Glutamatergic neuron (in vitro differentiated cells): Measurements from ENCODE around the gene SPOCD1. TPM values are rescaled to one million over a fixed set of nuclear protein-coding genes. Genes with fewer than 3 reads are reported as not detected.

Source experiments
- DNase-seq: peaks from one replicate; pipeline ENCODE4 v3.0.0; 2022
- H3K27ac Mint-ChIP-seq: one replicate; pipeline ENCODE4 v1.8.0; 2020; ENCODE audit warnings: mild to moderate bottlenecking, mixed read lengths, inconsistent platforms; ENCODE audit not compliant: unreplicated experiment
- H3K27me3 Mint-ChIP-seq: one replicate; pipeline ENCODE4 v1.8.0; 2020; ENCODE audit warnings: mild to moderate bottlenecking, moderate library complexity, mixed read lengths, inconsistent platforms; ENCODE audit not compliant: unreplicated experiment
- H3K36me3 Mint-ChIP-seq: one replicate; pipeline ENCODE4 v1.8.0; 2020; ENCODE audit warnings: mild to moderate bottlenecking, mixed read lengths, inconsistent platforms; ENCODE audit not compliant: unreplicated experiment
- H3K4me1 Mint-ChIP-seq: one replicate; pipeline ENCODE4 v1.8.0; 2020; ENCODE audit warnings: mild to moderate bottlenecking, low read depth, mixed read lengths, inconsistent platforms; ENCODE audit not compliant: unreplicated experiment
- H3K4me3 Mint-ChIP-seq: one replicate; pipeline ENCODE4 v1.8.0; 2020; ENCODE audit warnings: mild to moderate bottlenecking, mixed read lengths, inconsistent platforms; ENCODE audit not compliant: unreplicated experiment
- H3K9me3 Mint-ChIP-seq: one replicate; pipeline ENCODE4 v1.8.0; 2020; ENCODE audit warnings: mild to moderate bottlenecking, moderate library complexity, mixed read lengths, inconsistent platforms; ENCODE audit not compliant: unreplicated experiment
- total RNA-seq: library from RNA; stranded (reverse); fragmentation: NEBNext Ultra II Directional; extraction: Animal tissue kit (Norgen Biotek cat#: 25700); gene quantifications from one replicate; pipeline ENCODE4 v1.2.1, GENCODE V29; 2021; ENCODE audit not compliant: unreplicated experiment
- TF ChIP-seq, protein P1 (sequence below): fragments of 200-600 bp; sonication (generic); IDR thresholded peaks from one replicate; pipeline ENCODE4 v1.5.0; 2021; ENCODE audit not compliant: partially characterized antibody, unreplicated experiment

The SPOCD1 gene
- total RNA-seq, 1 donor from 2014 or later: 0.74 TPM

DNA sequence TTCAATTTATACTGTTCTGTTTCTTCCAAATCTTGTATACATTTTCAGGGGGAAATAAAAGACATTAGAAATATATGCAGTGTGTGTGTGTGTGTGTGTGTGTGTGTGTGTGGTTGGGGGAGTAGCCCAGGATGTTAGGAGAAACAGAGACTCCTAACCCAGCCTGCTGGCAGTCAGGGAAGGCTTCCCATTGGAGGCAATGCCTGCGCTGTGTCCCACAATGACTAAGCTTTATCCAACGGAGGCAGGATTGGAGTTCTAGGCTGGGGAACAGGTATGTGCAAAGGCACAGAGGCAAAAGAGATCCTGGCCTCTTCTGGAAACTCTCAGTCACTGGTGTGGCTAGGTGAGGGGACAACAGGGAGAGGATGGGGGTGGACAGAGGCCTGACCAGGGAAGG is 35.2 kb downstream of the SPOCD1 start:
- TF ChIP-seq, protein P1, sequence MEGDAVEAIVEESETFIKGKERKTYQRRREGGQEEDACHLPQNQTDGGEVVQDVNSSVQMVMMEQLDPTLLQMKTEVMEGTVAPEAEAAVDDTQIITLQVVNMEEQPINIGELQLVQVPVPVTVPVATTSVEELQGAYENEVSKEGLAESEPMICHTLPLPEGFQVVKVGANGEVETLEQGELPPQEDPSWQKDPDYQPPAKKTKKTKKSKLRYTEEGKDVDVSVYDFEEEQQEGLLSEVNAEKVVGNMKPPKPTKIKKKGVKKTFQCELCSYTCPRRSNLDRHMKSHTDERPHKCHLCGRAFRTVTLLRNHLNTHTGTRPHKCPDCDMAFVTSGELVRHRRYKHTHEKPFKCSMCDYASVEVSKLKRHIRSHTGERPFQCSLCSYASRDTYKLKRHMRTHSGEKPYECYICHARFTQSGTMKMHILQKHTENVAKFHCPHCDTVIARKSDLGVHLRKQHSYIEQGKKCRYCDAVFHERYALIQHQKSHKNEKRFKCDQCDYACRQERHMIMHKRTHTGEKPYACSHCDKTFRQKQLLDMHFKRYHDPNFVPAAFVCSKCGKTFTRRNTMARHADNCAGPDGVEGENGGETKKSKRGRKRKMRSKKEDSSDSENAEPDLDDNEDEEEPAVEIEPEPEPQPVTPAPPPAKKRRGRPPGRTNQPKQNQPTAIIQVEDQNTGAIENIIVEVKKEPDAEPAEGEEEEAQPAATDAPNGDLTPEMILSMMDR: no peak
- Mint-ChIP-seq H3K4me3 (no peak overlapping the region), H3K9me3 (peaks cover 2% of the 10 kb centered on the region), H3K36me3 (no peaks in the 10 kb centered on the region), H3K4me1 (peaks cover 40% of the 10 kb centered on the region), H3K27ac (peak overlapping the region; percentile 0), H3K27me3 (peaks cover 5% of the 10 kb centered on the region)
- DNase-seq: no peak

DNA sequence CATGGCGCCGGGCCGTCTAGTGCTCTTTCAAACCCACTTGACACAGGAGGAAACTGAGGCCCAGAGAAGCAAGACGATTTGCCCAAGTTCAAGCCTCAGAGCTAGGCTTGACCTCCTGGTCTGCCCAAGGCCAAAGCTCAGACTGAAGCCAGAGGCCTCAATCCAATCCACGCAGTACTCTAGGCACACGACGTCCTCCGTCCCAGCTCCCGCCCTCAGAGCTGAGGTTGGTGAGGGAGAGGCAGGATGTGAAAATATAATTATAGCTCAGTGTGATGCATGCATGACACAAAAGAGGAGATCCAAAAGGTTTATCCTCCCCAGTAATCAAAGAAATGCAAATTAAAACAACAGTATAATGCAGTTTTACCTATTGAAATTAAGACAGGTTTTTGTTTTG is 36.1 kb downstream of the SPOCD1 start:
- no peaks in the 10 kb centered on the region for H3K36me3 Mint-ChIP-seq
- no peak overlapping the region for H3K27ac Mint-ChIP-seq
- TF ChIP-seq, protein P1: no peak
- DNase-seq: no peak
- H3K4me1 Mint-ChIP-seq: peaks cover 34% of the 10 kb centered on the region
- peaks cover 5% of the 10 kb centered on the region for H3K27me3 Mint-ChIP-seq
- H3K9me3 Mint-ChIP-seq: no peaks in the 10 kb centered on the region
- H3K4me3 Mint-ChIP-seq: no peak overlapping the region

DNA sequence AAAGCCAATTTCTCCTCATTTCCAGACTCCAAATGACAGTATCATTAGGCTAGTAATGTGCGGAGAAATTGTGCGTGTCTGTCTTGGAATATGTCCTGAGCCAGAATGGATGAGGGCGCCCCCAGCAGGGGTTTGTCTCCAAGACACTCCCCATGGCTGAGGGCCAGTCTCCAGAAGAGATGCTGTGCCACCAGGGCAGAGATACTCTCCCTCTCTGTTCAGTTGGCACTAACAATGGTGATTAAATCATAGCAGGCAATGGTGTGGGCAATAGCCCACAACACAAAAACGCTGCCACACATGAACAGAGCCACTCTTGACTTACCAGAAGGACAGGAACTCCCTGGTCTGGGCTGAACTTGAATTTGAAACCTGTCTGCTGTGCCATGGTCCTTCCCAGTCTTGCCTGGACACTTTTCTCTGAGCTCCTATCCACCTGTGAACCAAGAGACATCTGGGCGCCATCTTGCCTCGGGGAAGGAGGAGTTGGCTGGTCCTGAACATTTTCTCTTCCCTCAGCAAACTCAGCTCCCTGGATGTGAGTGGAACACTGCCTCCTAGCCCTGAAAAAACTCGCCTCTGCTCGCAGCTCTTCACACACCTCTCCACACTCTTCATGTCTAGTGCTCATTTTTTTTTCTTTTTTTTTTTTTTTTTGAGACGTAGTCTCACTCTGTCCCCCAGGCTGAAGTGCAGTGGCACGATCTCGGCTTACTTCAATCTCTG is 36.9 kb downstream of the SPOCD1 start:
- no peak for DNase-seq
- no peak overlapping the region for H3K4me3 Mint-ChIP-seq
- H3K36me3 Mint-ChIP-seq: peaks cover 7% of the 10 kb centered on the region
- TF ChIP-seq, protein P1: no peak
- peaks cover 8% of the 10 kb centered on the region for H3K27me3 Mint-ChIP-seq
- peaks cover 30% of the 10 kb centered on the region for H3K4me1 Mint-ChIP-seq
- H3K27ac Mint-ChIP-seq: no peak overlapping the region
- peaks cover 2% of the 10 kb centered on the region for H3K9me3 Mint-ChIP-seq

DNA sequence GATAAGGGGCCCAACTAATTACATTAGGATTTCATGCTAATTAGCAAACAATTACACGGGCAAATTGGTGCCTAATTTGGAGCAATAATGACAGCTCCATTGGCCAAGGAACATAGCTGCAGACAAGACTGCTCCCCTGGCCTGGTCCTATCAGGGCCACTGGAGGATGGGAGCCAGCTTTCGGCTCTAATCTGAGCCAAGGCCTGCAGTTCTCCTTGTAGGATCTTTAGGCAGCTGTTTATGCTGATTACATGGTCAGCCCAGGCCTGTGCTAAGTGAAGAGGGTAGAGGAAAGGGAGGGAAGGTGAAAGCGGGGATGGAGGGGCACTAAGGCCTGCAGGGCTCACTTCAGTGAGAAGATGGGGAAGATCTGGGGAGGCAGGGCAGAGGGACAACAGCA is 39.3 kb downstream of the SPOCD1 start:
- peaks cover 10% of the 10 kb centered on the region for H3K36me3 Mint-ChIP-seq
- TF ChIP-seq, protein P1: no peak
- peaks cover 4% of the 10 kb centered on the region for H3K9me3 Mint-ChIP-seq
- H3K4me3 Mint-ChIP-seq: no peak overlapping the region
- peaks cover 20% of the 10 kb centered on the region for H3K27me3 Mint-ChIP-seq
- DNase-seq: no peak
- peaks cover 26% of the 10 kb centered on the region for H3K4me1 Mint-ChIP-seq
- no peak overlapping the region for H3K27ac Mint-ChIP-seq

DNA sequence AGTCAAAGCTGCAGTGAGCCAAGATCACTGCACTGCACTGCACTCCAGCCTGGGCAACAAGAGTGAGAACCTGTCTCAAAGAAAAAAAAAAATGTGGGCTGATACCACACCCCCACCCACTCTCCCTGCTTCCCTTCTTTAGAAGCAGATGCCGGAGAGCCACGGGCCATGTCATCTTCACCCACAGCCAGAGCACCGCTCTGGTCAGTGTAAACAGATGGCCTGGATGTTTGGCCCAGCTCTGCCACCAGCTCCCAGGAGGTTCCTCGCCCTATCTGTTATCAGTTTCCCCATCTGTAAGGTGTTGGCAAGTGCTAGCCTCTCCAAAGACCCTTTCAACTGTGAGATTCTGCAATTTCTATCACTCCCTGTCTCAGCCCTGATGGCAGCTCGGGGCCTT is 39.8 kb downstream of the SPOCD1 start:
- H3K36me3 Mint-ChIP-seq: peaks cover 10% of the 10 kb centered on the region
- peaks cover 20% of the 10 kb centered on the region for H3K27me3 Mint-ChIP-seq
- H3K27ac Mint-ChIP-seq: no peak overlapping the region
- TF ChIP-seq, protein P1: no peak
- peaks cover 8% of the 10 kb centered on the region for H3K9me3 Mint-ChIP-seq
- peaks cover 24% of the 10 kb centered on the region for H3K4me1 Mint-ChIP-seq
- DNase-seq: no peak
- H3K4me3 Mint-ChIP-seq: no peak overlapping the region
